K562 treated with DMSO at 1 percent for 4 hours (cell line): ENCODE measurements around the gene NCAM2. TPM values are rescaled to one million over a fixed set of nuclear protein-coding genes. Genes with fewer than 3 reads are reported as not detected.

Source experiments
- total RNA-seq: library from RNA; unstranded; fragments of 300-600 nt; gene quantifications from 2 replicates; pipeline ENCODE4 v1.2.3, GENCODE V29; 2022; ENCODE audit not compliant: insufficient read depth

NCAM2 gene
- total RNA-seq, result 6.6 and 13.5 TPM in 2 replicates

DNA sequence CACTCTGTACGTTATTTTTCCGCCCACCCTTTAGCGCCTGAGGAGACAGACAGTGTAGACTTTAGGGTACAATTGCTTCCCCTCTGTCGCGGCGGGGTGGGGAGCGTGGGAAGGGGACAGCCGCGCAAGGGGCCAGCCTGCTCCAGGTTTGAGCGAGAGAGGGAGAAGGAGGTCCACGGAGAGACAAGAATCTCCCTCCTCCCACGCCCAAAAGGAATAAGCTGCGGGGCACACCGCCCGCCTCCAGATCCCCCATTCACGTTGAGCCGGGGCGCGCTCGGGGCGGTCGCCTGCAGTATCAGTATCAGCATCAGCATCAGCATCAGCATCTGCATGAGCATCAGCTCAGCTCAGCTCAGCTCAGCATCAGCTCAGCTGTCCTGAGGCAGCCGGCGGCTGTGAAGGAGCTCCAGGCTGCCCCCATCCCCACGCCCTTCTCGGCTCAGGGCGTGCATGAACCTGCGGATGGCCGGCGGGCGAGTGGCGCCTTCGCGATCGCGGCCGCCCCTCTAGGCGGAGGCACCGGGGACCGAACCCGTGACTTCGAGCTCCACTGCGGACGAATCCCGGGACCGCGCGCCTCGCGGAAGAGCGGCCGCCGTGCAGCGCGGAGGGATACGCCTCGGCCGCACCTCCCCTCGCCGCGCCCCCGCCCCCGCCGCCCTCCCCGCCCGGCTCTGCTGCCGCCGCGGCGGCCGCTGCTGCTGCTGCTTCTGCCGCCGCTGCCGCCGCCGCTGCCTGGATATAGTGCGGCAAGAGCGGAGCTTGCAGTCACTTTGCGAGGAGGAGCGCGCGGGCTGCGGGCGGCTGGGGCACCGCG, at the start of gene NCAM2:
Gene NCAM2, plus strand, starts transcription at position 774 of the 820 bp plus-strand sequence.

